Esophagus muscularis mucosa (tissue), 4 donors: ENCODE data around the gene CEMIP2.

Experiments
- CTCF ChIP-seq, 3 experiments: fragments of 200-600 bp in 2 of 3; fragments of 450-650 bp in 1 of 3; sonication (generic) in 2 of 3; IDR thresholded peaks; one replicate each; pipeline ENCODE4 v1.5.1; 2017 to 2019; ENCODE audit warnings: antibody characterized with exemption in 3 of 3, mild to moderate bottlenecking in 2 of 3, moderate library complexity in 1 of 3
- EP300 ChIP-seq: sonication (generic); formaldehyde crosslinking; IDR thresholded peaks from one replicate; pipeline ENCODE4 v1.6.1; 2017; ENCODE audit warnings: antibody characterized with exemption
- POLR2A ChIP-seq: fragments of 450-650 bp; IDR thresholded peaks from one replicate; pipeline ENCODE4 v1.6.1; 2017; ENCODE audit warnings: antibody characterized with exemption, moderate library complexity, mild to moderate bottlenecking, low read depth
- POLR2AphosphoS5 ChIP-seq, 2 donors: sonication (generic); formaldehyde crosslinking; IDR thresholded peaks; one replicate each; pipeline ENCODE4 v1.6.1; 2017; ENCODE audit warnings: antibody characterized with exemption in 2 of 2

GRCh38 chr9:71725590-71726338 lies 42.5 kb downstream of the CEMIP2 start:
- TF ChIP-seq CTCF (IDR thresholded peaks at IDR 0.05), result no peak
- TF ChIP-seq EP300, result no peak
- no peak for TF ChIP-seq POLR2AphosphoS5 (IDR thresholded peaks at IDR 0.05)
- no peak for TF ChIP-seq POLR2A
